Parietal lobe (tissue), 2 donors: ENCODE results near the gene S100A8. TPM values are rescaled to one million over a fixed set of nuclear protein-coding genes. Genes with fewer than 3 reads are reported as not detected.

Experiments
- small RNA-seq: library from RNA; depleted of rRNA; stranded (forward); fragments of <200 nt; gene quantifications from one replicate; pipeline ENCODE3, GENCODE V24; 2014; ENCODE audit warnings: low replicate concordance
- total RNA-seq: library from RNA; depleted of rRNA; stranded (reverse); fragments of >200 nt; gene quantifications from one replicate; pipeline ENCODE4 v1.2.3, GENCODE V29; 2014

The S100A8 gene
- total RNA-seq, result 1.6 TPM

DNA sequence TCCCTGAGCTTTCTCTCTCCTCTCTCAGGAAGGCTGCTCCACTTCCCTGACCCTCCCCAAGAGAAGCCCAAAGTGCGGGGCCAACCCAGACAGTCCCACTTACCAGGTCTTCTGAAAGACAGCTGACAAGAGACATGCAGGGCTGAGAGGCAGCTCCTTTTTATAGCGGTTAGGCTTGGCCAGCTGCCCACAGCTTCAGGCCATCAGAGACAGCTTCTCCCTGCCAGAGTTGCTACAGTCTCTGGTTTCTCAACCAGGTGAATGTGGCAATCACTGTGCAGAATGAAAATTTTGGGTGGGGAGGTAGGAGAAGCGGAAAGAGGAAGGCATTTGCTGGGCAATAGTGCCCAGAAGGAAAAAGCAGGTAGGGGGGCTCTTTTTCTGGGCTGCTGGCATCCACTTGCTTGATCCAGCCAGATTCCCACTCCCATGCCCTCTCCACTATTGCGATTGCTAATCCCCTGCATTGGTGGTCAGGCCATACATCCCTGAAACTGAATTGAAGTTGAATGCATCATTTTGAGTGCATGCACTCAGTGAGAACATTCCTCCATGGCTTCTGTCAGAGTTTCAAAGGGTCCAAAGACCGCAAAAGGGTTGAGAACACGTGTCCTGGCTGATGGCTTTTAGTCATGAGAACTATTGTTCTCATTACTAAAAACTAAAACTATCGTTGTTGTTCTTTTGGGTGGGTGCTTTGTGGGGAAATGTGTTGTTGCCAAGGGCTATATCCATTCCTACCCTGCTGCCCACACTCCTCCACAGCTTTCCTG is at the start of gene S100A8:
TSS of gene S100A8 (minus strand) at position 136 of the 773 bp plus-strand sequence. CDS start 538 bp downstream, outside the sequence.

GRCh38 chr1:153415850-153416570 is 25.1 kb upstream of the S100A8 start, which contains the start of gene S100A7A:
S100A7A (plus strand) TSS chr1:153416520; CDS start chr1:153418083, 1,563 bp downstream.

GRCh38 chr1:153375511-153375910 is 15.4 kb downstream of the S100A8 start, which contains the start of gene S100A12:
S100A12 (minus strand) TSS chr1:153375621; CDS start chr1:153374592, 1,029 bp downstream.

DNA sequence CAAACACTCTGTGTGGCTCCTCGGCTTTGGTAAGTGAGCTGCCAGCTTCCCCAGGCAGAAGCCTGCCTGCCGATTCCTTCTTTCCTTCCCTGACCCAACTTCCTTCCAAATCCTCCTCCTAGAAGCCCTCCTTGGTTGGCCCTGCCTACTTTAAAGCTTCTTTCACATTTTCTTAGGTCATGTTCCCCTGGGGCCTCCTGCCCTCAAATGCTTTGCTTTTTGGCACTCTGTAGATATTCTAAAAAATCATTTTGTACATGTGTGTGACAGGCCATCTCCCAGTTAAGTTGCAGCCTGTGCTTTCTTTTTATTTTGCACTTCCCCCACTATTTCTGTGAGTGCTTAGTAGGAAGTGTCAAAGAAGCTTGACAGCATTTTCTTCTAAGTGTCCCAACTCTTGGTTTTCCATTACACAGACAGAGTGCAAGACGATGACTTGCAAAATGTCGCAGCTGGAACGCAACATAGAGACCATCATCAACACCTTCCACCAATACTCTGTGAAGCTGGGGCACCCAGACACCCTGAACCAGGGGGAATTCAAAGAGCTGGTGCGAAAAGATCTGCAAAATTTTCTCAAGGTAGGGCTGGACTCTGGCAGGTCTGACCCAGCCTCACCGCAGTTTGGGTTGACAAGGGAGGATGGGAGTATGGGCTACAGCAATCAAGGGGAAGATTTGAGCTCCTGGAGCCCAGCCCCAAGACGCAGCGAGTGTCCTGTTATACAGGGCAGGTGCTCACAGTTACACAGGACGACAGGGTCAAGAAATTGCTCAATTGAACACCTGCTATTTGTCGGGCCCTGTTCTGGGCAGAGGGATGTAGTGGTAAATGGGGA is 32.8 kb downstream of the S100A8 start, which contains the start of gene S100A9:
TSS of gene S100A9 (plus strand) at position 2 of the 838 bp plus-strand sequence. CDS start at position 432, 430 bp downstream.

DNA sequence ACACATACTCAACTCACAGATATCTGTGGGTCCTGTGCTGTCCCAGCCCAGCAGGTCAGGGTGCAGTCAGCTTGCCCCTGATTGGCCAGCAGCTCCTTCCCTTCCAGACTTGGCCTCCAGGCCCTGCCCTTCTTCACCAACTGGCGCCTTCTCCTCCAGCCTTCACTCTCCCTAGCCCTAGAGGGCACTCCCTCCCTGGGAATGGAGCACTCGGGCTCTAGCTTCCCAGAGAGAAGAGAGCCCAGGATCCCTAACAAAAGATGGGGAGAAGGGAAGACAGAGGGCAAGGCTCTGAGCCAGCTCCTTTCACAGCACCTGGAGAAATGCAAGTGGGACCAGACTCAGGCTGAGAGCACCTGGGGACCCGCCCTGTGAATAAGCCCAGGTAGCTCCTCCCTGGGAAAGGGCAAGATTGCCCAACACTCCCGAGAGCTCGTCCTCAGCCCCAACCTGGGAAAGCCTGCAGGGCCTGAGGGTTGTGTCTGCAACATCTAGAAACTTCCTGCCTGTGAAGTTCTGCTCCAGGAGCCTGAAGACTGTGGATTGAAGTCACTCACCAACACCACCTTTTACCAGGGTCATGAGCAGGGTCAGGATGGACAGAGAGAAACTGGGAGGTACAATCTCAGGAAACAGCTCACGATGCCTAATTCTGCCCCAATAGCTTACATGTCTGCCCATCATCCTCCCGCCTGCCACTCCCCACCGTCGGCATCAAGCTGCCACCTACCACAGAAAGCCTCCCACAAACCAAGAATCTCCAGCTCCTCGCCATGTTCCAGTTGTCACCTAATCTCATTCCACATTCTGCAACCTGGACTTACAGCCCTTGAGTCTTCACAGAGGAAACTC is 42.1 kb downstream of the S100A8 start, which contains the start of gene PGLYRP4:
TSS of gene PGLYRP4 (minus strand) at position 331 of the 852 bp plus-strand sequence. CDS start 909 bp downstream, outside the sequence.

Small RNA genes within 50 kb of the gene (small RNA-seq; reads per million reads assigned to genes)
- gene S100A15A, result not detected

Other genes starting within 250 kb of the S100A8 start
- not detected for gene SPRR2G, start 240.2 kb downstream of the S100A8 start, total RNA-seq
- not detected for gene LELP1, start 187.6 kb downstream of the S100A8 start, total RNA-seq
- gene PRR9, start 173.5 kb downstream of the S100A8 start, total RNA-seq, result not detected
- not detected for gene LORICRIN, start 131.4 kb downstream of the S100A8 start, total RNA-seq
- gene PGLYRP3, start 78.1 kb downstream of the S100A8 start, total RNA-seq, result not detected
- gene PGLYRP4, start 42.2 kb downstream of the S100A8 start, total RNA-seq, result not detected
- 9.1 TPM for gene S100A9, start 33.2 kb downstream of the S100A8 start, total RNA-seq
- gene S100A12, start 15.5 kb downstream of the S100A8 start, total RNA-seq, result 1.6 TPM
- gene S100A7A, start 25.4 kb upstream of the S100A8 start, total RNA-seq, result not detected
- gene S100A7, start 69.6 kb upstream of the S100A8 start, total RNA-seq, result not detected
- gene S100A6, start 144.9 kb upstream of the S100A8 start, total RNA-seq, result 7.2 TPM
- not detected for gene S100A5, start 149.9 kb upstream of the S100A8 start, total RNA-seq
- gene S100A4, start 154.7 kb upstream of the S100A8 start, total RNA-seq, result 1.3 TPM
- gene S100A3, start 158.2 kb upstream of the S100A8 start, total RNA-seq, result not detected
- gene S100A2, start 174.8 kb upstream of the S100A8 start, total RNA-seq, result not detected
- gene S100A16, start 222.1 kb upstream of the S100A8 start, total RNA-seq, result 9.7 TPM
- gene S100A14, start 225.3 kb upstream of the S100A8 start, total RNA-seq, result not detected
- gene S100A13, start 236.4 kb upstream of the S100A8 start, total RNA-seq, result 3.4 TPM
- 0.94 TPM for gene S100A1, start 237.4 kb upstream of the S100A8 start, total RNA-seq
- 129 TPM for gene CHTOP, start 243.0 kb upstream of the S100A8 start, total RNA-seq